HG02588 (cell line): ENCODE results near the gene PSAT1.

Source experiments
- ATAC-seq: cut with Tn5 transposase; IDR thresholded peaks from one replicate; pipeline ENCODE4 v1.9.1; 2021; ENCODE audit warnings: mild to moderate bottlenecking, moderate library complexity; ENCODE audit not compliant: unreplicated experiment

Gene PSAT1

DNA sequence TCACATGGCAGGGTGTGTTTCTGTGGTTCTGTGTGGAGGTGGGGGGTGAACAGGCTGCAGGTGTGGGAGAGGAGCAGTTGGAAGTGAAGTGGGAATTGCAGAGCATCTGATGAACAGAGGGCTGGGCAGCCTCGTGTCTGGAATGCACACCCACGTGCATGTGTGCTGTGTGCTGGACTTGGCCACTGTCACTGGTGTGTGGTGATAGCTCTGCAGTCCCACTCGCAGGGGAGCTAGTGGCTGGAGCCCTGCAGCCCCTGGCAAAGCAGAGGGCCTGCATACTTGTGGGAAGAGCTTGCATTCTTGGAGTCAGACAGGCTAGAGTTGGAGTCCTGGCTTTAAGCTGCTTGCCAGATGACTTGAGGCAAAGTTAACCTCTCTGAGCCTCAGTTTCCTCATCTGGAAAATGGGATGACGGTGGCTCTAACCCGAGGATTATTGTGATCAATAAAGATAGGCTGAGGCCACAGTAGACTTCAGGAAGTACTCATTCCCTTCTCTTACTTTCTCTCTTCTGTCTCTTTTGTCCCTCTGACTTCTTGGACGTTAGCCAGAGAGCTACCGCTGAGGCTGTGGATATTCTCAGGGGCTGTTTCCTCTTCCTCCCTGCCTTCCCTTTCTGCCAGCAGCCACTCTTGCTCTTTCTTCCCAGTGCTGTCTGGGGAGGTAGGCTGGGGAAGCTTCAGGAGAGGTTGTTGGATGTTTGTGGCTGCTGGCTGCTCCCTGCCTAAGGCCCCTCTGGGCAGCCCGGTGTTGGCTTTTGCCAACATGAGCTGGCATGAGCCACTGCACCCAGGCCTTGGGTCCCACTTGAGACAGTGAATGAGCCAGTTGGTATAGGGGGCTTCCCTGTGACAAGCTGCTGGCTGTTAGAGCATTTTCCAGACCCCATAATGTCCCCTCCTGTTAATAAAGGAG is 18.3 kb downstream of the PSAT1 start:
- ATAC-seq, result no peak

DNA sequence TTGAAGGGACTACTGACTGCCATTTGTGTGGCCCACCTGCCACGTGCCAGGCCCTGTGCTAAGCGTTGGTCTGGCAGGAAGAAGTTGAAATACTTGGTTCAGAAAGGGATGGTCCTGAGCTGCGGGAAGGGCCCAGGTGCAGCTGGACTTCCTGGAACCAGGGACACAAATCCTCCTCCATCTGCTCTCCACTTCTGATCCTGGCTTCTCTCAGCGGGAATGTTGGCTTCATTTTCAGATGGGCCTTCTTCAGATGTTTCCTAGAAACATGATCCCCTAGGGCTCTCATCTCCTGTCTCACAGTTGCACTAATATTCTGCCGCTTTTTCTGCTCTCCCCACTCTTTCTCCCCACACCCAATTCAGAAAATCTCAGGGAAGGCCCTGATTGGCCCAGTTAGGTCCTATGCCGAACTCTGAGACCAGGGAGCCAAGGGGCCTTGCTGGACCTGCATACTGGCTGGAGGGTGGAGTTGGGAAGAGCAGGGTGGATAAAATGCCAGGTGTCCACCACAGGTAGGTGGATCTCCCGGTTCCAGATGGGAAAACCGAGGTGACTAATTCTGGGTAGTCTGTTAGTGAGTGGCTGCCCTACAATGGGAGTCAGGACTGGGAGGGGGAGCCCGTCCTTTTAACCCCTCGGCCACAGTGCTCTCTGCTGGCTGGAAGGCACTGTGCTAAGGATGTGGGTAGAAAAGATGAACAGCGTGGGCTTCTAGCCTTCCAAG is 19.4 kb downstream of the PSAT1 start:
- ATAC-seq, result no peak

DNA sequence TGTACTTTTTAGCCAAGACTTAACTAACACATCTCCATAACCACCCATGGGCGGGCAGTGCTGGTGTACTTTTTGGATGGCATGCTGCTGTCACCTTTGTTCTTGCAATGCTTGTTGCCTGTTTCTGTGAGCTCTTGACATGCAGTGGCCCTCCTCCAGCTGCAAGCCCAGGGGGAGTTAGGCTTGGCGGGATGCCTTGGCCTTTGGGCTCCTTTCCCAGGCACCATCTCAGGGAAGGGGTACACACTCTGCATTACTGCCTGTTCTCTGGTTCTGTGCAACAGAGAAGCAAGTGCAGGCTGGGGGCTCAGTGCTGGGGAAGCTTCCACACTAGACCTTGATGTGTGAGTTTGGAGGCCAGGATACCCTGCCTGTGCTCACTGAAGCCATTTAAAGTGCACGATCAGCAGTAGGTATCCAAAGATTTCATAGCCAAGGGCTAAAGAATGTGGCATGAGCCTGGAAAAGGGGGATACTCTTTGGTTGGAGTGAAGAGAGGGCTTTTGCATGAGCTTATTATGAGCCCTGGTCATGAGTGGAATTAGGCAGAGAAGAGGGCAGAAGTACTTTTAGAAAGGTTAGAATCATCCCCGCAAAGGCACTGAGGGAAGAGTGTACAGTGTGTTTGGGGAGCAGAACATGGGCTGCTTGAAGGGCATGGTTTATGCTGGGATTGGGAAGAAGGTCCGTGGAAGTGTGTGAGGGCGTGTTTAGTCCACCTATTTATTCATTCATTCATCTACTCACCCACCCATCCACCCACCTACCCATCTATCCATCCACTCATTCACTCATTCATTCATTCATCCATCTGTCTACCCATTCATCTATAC is 22.5 kb downstream of the PSAT1 start:
- no peak for ATAC-seq

DNA sequence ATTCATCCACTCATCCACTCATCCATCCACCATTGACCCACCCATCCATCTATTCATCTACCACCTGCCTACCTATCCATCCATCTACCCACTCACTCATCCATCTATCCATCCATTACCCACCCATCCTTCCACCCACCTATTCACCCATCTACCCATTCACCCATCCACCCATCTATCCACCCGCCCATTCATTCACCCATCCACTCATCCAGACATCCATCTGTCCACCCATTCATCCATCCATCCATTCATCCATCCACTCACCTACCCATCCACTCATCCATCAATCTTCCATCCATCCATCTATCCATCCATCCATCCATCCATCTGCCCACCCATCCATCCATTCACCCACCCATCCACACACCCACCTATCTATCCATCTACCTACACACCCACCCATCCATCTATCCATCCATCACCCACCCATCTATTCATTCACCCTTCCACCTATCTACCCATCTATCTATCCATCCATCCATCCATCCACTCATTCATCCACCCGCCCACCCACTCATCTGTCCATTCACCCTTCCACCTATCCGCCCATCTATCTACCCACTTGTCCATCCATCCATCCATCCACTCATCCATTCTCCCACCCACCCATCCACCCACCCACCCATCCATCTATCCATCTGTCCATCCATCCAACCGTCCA is 23.2 kb downstream of the PSAT1 start:
- no peak for ATAC-seq

DNA sequence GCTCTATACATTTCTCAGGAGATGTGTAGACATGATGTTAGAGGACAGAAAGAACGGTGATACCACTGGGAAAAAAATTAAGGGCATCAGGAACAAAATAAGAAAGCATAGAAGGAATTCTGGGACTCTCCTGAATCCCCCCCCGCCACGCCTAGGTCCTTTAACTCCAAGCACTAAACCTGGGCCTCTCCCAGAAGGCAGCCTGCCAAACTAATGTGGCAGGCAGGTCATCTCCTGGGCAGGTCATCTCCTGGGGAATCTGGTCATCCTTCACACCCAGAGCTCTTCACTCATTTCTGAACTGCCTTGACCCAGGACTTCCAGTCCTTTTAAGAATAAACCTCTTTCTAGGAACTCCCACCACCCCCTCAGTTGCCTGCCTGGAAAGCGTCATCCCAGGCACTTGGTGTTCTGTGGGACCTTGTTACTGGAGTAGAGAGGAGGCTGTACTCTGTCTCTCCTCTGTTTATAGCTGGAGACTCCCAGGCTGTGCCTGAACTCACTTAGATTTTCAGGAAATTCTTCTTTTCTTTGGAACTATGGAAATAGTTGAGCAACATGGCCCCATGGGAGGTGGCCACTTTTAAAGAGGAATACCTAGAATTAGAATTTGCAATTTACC is 24.1 kb downstream of the PSAT1 start:
- no peak for ATAC-seq

DNA sequence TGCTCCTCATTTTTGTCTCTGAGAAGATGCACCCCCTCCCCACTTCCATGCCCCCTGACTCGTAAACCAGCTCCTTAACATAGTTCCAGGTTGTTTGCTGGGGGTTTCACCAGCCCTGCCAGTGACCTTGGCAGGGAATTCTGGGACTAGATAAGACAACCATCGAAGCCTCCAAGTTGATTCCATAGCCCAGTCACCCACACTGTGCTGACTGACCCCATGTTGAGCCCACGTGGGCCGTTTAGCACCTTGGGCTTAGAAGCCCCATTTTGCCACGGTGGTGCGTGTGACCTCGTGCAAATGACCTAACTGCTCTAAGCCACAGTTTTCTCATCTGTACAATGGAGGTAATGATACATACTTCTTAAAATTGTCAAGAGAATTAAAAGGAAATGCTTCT is 24.6 kb downstream of the PSAT1 start:
- no peak for ATAC-seq

DNA sequence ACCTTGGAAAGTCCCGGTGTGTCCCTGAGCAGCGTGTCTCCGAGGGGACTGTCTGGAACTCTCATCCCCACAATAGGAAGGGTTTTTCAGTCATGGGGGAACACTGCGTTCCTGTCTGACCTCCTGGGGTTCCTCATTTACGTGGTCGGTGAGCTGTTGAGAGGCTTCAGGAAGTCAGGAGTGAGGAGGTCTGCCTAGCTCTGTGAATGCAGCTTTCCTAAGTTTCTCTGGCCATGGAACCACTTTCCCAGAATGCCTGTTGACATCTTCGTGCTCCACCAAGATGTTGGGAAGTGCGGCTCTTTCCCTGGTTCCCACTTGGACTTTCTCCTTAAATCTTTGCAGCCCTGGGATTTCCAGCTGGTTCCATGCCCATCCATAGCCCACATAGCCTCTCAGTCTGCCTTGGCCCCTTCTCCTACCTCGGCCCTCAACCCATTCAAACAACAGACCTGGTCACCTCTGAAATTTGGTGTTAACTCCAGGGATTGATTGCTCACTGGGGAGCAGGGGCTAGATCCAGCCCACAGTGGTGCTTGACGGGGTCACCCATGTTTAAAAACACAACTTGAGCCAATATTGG is 27.2 kb downstream of the PSAT1 start:
- no peak for ATAC-seq

DNA sequence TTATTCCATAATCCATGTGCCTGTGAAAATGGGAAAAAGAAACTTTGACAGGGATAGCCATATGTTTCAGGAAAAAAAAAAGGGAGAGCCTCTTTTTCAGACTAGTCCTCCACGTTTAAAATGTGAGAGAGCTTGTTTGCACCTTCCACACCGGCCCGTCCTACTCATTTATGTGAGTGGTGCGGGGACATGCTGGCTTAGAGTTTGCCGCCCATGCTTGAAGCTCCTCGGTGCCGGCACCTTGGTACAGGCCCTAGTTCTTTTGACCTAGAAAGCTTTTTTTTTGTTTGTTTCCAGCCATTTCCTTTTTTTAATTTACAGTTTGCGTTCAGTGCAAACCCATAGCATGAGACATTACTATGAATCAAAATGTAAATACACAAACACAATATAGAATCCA is 27.8 kb downstream of the PSAT1 start:
- ATAC-seq, result no peak

DNA sequence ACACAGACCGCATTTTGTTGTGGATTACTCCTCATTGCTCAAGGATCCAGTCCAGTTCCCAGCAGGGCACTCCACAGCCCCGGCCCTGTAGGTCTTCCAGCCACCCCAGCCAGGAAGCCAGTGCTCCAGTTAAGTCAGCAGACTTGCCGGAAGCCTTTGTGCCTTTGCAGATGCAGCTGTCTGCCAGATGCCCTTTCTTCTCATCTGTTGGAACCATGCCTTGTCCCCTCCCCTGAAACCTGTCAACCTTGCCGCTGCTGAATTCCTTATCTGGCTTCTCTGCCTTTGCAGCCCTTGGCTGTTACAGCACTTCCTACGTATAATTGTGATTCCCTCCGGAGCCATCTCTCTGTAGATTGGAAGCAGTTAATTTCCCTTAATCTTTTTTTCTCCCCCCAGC is 28.4 kb downstream of the PSAT1 start:
- no peak for ATAC-seq

DNA sequence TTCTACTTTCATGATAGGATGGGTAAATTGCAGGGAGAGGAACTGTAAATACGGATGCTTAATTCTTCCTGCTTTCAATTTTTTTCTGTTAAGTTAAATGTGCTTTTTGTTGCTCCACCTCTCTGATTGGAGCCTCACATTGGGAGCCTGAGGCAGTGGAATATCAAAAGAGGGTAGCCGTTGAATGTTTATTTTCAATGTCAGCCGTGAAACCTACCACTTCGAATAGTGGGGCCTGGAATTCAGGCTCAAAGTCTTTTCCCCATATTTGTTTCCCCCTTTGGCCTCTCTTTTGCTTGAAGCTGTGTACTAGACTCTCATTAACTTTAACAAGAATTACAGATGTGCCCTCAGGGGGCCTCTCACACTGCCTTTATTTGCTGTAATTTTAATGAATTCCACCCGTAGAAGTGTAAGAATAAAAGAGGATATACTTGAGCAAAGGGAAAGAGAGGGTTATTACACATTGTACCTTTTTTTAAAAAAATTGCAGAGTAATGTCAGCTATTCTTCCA is 29.0 kb downstream of the PSAT1 start:
- no peak for ATAC-seq

DNA sequence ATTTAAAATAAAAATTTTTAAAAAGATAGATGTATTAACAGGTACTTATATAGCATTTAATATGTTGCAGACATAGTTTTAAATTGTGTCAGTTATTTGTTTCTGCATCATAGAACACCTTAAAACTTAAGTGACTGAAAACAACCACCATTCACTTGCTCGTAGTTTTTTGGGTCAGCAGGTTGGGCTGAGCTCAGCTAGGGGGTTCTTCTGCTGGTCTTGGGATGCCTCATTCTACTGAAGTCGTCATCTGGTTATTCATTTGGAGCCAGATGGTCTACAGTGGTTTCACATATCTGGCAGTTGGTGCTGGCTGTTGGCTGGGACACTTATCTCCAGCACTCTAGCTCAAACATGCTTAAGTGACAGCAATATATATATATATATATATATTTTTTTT is 29.6 kb downstream of the PSAT1 start:
- no peak for ATAC-seq

DNA sequence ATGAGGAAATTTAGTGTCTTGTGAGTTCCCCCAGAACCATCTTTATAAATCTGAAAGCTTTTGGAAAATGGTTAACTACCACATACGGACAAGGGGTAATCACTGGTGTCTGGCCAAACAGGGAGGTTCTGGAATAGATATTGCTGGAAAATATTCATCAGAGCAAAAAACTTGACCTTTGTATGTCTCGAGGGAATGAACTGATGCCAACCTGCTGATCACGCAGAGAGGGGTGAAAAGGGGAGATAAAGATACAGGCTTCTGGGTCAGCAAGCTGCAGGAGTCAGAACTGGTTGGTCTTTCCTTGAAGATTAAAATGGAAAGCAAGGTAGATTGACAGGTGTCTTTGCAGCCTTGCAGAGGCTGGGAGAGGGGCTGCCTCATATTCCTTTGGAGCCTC is 35.5 kb downstream of the PSAT1 start:
- ATAC-seq, result no peak

DNA sequence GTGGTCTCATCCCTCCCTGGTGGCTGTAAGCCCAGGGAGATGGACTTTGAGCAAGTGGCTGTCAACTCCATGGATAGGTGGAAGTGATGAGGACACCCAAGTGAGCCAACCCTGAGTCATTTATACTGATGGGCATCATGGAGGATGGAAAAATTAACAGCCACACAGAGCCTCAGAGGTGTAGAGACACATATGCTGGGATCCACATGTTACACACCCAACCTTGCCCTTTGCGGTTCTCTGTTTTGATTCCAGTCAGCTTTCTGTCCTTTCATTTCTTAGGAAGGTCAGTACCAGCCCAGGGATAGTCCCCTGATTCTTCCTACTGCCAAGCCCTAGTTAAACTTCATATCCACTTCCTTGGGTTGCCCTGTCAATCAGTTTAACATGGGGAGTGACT is 51.9 kb downstream of the PSAT1 start:
- no peak for ATAC-seq

DNA sequence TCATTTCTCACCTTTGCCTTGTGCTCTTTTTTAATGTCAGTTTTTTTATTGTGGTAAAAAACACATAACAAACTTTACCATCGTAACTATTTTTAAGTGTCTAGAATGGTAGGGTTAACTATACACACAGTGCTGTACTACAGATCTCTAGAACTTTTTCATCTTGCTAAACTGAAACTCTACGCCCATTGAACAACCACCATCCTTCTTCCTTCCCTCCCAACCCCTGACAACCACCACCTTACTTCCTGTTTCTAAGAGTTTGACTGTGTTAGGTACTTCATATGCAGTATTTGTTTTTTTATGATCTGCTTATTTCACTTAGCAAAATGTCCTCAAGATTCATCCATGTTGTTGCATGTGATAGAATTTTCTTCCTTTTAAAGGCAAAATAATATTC is 54.9 kb downstream of the PSAT1 start:
- no peak for ATAC-seq

DNA sequence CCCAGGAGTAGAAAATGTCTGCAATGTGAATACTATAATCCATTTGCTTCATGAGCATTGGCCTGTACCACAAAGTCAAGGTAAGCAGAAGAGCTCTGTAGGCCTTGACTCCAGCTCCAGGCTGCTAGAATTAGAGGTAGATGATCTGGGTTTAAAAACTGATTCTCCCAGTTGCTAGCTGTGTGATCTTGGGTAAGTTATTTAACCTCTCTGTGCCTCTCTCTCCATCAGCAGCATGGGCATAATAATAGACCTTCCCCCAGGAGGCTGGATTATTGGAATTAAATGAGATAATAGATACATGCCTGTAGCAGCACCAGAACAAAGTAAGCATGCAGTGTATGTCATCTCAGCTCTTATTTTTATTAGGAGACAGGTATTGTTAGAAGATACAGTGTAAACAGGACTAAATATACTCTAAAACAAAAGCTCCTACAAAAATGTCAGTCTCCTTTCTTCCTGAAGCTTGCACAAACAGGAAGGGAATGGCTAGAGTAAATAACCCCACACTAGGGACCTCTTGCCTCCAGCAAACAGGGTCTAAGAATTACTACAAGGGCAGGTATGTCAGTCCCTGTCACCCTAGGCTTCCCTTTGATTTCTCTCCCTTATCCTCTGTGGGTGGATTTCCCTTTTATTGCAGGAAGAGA is 57.5 kb downstream of the PSAT1 start:
- no peak for ATAC-seq

DNA sequence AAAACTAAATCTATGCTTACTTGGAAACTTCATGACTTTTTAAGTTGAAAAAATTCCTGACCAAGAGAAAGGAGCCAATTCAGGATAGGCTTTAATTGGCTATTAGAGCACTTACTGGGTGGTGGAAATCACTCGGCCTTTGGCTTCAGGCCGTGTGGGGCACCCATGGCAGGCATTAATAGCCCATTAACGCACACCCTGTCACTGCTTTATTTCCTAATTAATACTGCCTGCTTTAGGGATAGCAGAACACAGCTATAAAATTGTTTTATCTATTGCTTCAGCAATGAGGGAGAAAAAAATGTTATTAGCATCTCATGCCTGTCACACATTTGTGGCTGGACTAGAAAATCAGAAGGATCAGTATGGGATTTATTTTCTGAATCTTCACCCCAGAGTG is 58.1 kb downstream of the PSAT1 start:
- no peak for ATAC-seq

DNA sequence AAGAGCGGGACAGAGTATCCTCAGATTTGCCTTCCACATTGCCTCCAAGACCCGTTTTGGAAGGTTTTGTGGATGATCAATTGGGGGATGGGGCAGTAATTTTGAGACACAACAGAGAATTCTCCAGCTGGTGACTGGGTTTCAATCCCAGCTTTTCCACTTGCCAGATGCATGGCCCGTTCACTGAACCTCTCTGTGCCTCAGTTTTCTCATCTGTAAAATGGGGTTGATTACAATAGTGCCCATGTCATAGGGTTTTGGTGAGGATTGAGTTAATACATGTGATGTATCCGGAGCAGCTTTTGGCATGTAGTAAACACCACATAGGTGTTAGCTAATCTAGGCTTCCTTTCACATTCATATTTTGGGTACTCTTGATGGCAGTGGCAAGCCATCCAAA is 59.7 kb downstream of the PSAT1 start:
- no peak for ATAC-seq

DNA sequence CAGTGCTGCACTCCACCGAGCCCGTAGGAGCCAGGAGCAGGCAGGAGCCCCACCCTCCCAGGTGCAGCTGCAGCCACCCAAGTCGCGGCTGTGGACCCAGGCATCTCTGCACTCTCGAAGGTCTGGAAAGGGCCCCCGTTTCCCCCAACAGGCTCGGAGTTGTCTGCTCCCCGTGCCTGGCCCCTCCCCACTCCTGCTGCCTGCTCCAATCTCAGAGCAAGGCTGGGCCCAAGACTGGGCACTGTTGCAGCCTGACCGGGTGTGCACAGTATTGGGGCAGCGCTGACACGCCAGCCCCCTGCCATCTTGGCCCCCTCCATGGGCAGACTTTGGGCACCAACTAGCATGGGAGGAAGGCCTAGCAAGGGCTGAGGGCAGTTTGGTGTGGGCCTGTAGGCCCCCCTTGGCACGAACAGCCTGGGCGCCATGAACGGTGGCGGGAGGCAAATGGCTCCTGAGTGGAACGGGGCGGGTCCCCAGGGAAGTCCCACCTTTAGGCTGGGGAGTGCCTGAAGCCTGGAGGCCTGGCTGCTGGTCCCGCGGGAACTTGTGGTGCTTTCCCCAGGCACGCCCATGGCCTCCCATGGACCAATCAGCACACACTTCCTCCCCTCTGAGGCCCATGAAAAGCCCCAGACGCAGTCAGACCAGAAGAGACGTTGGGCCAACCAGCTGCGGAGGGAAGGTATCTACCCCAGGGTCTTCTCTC is 60.4 kb downstream of the PSAT1 start:
- ATAC-seq, result peak; percentile 89
